GM21423 (cell line): Measurements from ENCODE around the gene PLA2G1B.
A peak's percentile ranks its signal among the peaks of the same experiment; 100 is the strongest.

Experiments used
- ATAC-seq: cut with Tn5 transposase; IDR thresholded peaks from one replicate; pipeline ENCODE4 v1.9.1; 2021; ENCODE audit warnings: mild to moderate bottlenecking, moderate library complexity; ENCODE audit not compliant: unreplicated experiment

The PLA2G1B gene

GRCh38 chr12:120331390-120331789 lies 3.8 kb upstream of the PLA2G1B start:
- no peak for ATAC-seq

- ATAC-seq = no peak
Measured at GRCh38 chr12:120328228-120328627, 649 bp upstream of the PLA2G1B start.

DNA sequence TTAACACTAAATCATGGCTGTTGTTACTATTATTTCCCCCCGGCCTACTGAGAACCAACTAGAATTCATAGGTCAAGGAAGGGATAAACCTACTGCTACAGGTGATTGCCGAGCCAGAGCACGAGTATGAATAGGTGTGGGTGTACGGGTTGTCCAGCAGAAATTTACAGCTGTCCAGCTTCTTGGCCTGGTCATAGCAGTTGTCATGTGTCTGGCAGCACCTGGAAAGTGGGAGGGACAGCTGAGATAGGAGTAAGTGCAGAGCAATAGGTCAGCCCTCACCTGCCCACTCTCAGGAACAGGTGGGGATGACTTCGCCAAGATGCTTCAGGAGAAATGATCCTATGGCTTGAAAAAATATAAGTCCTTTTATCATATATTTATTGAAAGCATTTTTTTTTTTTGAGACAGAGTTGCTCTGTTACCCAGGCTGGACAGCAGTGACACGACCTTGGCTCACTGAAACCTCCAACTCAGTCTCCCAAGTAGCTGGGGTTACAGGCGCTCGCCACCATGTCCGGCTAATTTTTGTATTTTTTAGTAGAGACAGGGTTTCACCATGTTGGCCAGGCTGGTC lies 2.6 kb downstream of the PLA2G1B start:
- ATAC-seq = no peak

DNA sequence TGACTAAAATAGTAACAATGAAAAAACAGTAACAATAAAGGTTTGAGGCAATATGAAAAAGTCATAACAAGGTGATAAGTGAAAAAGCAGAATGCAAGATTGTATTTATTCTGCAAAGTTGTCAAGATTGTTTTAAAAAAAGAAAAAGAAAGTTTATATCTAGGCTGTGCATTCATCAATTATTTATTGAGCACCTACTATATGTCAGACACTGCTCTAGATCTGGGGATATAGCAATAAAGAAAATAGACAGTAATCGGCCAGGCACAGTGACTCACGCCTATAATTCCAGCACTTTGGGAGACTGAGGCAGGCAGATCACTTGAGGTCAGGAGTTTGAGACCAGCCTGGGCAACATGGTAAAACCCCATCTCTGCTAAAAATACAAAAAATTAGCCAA lies 3.8 kb downstream of the PLA2G1B start:
- ATAC-seq = no peak

DNA sequence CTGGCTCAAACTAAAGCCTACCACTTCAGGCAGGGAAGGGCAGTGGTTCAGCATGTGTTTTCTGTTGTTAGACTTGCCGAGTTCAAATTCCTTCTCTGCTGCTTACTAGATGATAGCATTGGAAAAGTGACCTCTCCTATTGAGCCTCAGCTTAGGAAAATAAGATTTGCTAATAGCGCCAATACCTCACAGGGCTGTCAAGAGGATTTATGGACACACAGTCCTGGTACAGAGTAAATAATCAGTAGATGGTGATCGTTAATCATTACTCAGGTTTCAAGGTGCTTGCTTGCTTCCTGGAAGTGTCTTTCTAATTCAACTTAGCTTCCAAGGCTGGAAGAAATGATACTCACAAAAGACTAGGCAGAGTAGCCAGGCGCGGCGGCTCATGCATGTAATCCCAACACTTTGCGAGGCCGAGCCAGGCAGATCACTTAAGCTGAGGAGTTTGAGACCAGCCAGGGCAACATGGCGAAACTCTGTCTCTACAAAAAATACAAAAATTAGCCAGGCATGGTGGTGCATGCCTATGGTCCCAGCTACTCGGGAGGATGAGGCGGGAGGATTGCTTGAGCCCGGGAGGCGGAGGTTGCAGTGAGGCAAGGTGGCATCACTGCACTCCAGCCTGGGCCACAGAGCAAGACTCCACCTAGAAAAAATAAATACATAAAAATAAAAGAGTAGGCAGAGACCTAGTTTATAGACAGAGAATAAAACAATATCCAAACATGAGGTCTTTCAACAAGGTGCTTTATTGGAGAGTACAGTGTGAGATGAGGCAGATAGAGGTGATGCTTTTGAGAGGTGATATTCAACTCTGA lies 6.0 kb downstream of the PLA2G1B start:
- ATAC-seq = no peak

DNA sequence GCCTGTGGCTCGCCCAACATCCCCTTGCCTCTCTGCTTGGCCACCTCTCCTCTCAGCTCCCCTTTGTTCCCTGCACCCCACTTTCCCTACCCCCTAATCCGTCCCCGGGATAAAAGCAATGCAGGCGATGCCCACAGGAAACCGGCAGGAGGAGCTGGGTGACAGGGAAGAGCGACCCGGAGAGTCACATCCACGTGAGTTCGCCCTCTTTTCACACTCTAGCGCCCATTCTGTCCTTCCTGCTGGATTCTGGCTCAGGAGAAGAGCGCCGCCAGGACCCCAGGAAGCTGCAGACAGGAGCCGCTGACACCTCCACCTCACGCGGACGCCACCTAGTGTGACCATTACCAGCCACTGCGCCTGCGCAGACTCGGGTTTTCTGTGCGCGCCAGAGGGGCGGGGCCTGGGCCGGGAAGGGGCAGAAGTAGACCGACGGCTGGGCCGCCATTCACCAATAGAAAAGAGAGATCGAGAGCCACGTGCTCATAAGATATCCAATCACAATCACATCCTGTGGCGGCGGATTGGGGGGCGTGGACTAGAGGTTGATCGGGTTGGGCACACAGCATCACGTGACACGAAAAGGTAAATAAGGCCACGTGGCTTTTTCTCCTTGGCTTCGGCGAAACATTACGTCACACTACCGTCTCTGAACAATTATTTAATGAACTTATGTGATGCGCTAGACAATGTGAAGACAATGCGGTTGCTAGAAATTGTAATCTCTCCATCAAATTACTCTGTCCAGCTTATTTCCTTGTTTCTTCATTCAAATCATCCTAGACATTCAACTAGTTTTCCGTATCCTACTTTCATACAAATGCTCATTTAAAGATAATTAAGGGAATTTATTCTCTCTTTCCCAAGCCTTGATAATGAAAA lies 10.1 kb downstream of the PLA2G1B start:
- peak; percentile 98 for ATAC-seq

GRCh38 chr12:120316798-120317223 lies 10.8 kb downstream of the PLA2G1B start:
- ATAC-seq = no peak

GRCh38 chr12:120314220-120314619 lies 13.4 kb downstream of the PLA2G1B start:
- ATAC-seq = no peak

DNA sequence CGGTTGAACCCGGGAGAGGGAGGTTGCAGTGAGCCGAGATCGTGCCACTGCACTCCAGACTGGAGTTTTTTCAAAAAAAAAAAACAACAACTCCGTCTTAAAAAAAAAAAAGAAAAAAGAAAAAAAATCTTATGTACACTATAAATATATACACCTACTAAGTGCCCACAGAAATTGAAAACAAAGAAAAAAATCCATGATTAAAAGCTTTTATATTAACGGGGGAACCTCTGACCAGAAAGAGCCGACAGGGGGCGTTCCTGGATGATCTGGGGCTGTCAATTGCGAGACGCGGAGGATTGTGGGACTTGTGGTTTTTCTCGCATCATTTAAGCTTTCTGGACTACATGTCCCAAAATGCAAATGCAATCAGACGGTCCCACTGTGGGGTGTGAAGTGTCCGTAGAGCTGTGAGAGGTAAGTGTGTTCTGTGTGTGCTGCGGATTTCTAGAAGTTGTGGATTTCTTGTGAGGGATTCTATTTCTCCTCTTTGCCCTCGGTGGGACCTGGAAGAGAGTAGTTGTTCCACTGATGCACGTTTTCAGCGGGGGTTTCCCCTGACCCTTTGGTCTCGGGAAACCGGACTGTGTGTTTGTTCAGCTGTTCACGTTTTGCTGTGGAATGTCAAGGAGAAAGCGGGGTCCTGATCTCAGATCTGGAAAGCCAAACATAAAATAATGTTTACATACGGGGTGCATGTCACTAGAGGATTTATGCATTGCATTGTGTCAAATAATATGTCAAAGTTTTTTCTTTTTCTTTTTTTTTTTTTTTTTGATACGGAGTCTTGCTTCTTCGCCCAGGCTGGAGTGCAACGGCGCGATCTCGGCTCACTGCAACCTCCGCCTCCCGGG lies 25.4 kb downstream of the PLA2G1B start, which contains the start of gene SIRT4:
Gene SIRT4 (plus strand): TSS at position 360 of the 854 bp plus-strand sequence. CDS start 1,241 bp downstream, outside the sequence.
- ATAC-seq = peak; percentile 98

GRCh38 chr12:120292661-120293531 lies 34.7 kb downstream of the PLA2G1B start, which contains the start of gene RNU4-1:
RNU4-1 (minus strand) TSS chr12:120293237.
- ATAC-seq = peak; percentile 45

DNA sequence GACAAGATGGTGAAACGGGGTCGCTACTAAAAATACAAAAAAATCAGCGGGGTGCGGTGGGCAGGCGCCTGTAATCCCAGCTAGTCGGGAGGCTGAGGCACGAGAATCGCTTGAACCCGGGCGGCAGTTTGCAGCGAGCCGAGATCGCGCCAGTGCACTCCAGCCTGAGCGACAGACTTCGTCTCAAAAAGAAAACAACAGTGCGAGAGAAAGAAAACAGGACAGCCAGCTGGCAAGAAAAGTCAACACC lies 35.2 kb downstream of the PLA2G1B start:
- ATAC-seq = peak; percentile 1

DNA sequence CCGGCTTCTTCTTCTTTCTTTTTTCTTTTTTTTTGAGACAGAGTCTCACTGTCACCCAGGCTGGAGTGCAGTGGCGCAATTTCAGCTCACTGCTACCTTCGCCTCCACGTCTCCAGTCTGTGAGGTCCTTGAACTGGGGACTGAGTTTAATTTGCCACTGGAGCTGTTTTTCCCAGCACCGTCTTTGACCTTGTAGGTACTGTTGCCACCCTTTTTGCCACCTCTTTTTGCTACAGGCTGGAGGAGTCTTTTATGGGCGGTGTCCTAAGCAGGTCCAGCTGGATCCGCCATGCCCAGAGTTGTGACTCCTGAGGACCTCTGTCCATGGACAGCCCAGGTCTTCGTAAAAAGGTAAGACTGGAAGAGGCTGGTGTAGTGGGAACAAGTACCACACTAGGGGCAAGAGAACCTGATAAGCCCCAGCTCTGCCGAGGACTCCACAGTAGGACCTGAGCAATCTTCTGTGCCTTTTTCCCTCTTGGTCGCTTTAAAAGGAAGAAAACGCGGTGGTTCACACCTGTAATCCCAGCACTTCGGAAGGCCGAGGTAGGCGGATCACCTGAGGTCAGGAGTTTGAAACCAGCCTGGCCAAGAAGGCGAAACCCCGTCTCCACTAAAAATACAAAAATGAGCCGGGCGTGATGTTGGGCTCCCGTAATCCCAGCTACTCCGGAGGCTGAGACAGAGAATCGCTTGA lies 36.8 kb downstream of the PLA2G1B start:
- no peak for ATAC-seq

DNA sequence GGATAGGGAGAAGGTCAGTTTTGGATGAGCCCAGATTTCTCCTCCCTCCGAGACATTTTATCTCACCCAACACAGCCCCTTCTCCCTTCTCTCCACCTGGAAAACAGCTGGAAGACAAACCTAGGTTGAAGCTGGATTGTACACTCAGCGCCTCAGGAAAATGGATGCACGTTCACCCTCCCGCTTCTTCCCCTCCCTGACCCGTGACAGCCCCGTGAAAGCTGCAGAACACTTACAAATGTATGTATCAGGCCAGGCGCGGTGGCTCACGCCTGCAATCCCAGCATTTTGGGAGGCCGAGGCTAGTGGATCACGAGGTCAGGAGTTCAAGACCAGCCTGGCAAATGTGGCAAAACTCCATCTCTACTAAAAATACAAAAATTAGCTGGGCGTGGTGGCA lies 40.1 kb downstream of the PLA2G1B start:
- ATAC-seq = no peak

GRCh38 chr12:120286768-120287490 lies 40.6 kb downstream of the PLA2G1B start:
- ATAC-seq = no peak

- ATAC-seq = no peak
Measured at GRCh38 chr12:120284381-120284780, 43.2 kb downstream of the PLA2G1B start.

- no peak for ATAC-seq
Measured at GRCh38 chr12:120283318-120283717, 44.3 kb downstream of the PLA2G1B start.

DNA sequence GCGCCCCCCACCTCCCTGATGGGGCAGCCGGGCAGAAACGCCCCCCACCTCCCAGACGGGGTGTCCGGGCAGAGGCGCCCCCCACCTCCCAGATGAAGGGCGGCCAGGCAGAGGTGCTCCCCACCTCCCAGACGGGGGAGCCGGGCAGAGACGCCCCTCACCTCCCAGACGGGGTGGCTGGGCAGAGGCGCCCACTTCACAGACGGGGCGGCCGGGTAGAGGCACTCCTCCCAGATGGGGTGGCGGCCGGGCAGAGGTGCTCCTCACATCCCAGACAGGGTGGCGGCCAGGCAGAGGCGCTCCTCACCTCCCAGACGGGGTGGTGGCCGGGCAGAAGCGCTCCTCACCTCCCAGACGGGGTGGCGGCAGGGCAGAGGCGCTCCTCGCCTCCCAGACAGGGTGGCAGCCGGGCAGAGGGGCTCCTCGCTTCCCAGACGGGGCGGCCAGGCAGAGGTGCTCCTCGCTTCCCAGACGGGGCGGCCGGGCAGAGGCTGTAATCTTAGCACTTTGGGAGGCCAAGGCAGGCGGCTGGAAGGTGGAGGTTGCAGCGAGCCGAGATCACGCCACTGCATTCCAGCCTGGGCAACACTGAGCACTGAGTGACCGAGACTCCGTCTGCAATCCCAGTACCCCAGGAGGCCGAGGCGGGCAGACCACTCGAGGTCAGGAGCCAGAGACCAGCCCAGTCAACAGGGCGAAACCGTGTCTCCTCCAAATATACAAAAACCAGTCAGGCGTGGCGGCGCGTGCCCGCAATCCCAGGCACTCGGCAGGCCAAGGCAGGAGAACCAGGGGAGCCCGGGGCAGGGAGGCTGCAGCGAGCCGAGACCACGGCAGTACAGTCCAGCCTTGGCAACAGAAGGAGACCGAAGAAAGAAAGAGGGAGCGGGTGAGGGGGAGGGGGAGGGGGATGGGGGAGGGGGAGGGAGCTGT lies 49.2 kb downstream of the PLA2G1B start:
- no peak for ATAC-seq
